GM19395 (cell line): ENCODE measurements around the gene EXOC3.
"Not testable (repeated sequence)": the region's sequence is repeated elsewhere in the genome, so short reads cannot be mapped to it uniquely, and the experiment has no call there.

Experiments used
- ATAC-seq: cut with Tn5 transposase; IDR thresholded peaks from one replicate; pipeline ENCODE4 v1.9.1; 2021; ENCODE audit warnings: mild to moderate bottlenecking, moderate library complexity; ENCODE audit not compliant: unreplicated experiment

The EXOC3 gene

DNA sequence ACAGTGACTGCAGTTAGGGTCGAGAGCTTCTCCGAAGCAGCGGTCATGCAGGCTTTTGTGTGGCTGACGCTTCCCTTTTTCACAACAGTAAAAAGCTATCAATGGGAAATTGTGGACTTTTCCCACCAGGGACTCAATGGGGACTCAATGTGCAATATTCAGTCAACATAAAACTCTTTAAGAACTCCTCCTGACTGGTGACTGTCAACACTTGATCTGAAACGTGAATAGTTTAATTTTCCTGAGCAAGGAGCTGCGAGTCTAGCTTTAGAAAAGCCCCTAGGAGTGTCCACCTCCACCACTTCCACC is 28.7 kb downstream of the EXOC3 start:
- no peak for ATAC-seq

- peak; percentile 21 for ATAC-seq
These were observed 29.2 kb downstream of the EXOC3 start for GRCh38 chr5:472076-472655.

GRCh38 chr5:472656-473550 is 29.9 kb downstream of the EXOC3 start:
- peak; percentile 69 for ATAC-seq

- peak; percentile 24 for ATAC-seq
These were observed 30.7 kb downstream of the EXOC3 start for GRCh38 chr5:473551-474192.

GRCh38 chr5:474232-474839 is 31.4 kb downstream of the EXOC3 start:
- ATAC-seq, result not testable (repeated sequence)

DNA sequence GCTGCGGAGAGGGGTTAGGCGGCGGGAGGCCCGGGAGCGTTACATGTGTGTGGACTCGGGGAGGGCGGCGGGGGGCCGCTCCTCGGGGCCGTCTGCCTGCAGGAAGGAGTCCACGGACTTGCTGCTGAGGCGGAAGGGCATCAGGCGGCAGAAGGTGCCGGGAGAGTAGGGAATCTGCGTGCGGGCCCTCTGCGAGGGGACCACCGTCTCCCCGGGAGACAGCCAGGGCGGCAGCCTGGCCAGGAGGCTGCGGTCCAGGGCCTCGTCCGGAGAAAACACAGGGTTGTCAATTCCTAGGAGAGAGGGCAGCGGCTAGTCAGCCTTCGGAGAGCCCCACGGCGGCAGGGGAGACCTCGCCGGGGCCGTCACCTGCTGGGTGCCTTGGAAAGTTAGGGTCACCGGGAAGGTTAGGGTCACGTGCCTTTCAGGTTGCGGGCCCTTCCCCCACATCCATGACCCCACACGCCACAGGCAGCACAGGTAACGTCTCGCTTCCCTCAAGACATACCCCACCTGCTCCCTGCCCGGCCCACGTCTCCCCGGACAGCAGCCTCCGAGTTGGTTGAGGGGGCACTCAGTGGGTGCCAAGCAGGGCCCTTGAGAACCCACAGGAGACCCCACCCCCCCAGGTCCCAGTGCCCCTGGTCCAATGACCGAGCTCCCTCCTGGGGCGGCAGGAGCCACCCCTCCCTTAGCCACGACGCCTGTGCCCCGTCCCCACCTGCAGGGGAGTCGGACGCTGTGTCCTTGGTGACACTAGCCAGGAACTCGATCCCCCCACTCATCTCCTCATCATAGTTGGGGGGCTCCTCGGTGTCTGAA is 32.1 kb downstream of the EXOC3 start:
- ATAC-seq, result no peak

- ATAC-seq, result no peak
These were observed 32.7 kb downstream of the EXOC3 start for GRCh38 chr5:475704-476101.

DNA sequence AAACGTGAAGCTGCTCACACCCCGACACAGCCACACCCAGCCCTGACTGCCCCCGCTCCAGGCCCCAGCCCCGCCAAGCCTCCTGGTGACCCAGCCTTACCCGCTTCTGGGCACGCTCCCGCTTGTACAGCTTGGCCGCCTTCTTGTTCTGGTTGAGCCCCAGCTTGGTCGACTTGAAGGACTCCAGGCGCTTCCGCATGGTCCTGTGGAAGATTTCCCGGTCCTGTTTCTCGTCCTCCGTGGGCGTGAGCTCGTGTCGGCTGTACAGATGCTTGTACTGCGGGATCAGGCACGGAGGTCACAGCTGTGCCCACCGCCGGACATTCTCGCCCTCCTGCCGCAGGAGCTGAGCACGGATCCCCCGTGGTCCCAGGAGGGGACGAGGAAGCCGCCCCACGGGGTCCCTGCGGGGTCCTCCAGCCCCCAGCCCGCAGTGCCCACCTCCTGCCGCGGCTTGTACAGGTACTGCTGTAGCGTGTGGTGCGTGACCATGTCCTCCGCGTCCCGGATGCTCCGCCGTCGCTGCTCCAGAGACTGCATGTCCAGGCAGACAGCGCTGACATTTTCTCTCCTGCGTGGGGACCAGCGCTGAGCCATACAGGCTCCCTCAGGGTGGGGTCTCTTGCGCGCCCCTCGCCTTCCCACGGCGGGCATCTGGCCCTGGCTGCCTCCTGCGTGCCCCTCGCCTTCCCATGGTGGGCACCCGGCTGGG is 33.3 kb downstream of the EXOC3 start:
- ATAC-seq, result no peak

DNA sequence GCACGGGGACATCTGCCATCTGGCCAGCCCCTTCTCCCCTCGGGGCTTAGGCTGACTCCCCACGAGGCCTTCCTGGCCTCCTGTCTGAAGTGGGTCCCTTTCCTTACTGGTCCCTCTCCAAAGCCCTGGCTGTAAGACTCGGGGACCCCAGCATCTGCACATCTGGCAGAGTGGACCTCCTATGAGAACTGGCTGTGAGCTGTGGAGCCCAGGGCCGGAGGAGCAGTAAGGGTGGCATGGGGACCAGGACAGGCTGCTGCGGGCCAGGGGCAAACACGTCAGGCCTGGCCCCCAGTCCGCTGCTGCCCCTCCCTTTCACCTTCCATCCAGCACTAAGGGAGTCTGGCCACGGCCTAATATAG is 33.8 kb downstream of the EXOC3 start:
- ATAC-seq, result no peak

DNA sequence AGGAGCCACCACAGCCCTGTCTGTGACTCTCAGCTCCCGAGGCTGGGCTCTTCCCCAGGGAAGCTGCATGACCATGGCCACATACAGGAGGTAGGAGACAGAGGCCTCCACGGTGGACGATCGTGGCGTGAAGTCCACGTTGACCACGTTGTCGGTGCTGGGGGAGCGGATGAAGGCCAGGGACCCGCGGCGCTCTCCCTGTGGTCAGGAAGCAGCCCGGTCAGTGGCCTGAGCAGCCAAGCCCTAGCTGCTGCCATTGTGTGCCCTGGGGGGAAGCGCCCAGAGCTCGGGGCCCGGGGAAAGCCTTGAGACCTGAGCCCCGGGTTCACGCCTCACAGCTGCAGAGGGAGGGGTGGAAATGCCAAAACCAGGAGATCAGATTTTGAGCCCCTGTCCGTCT is 34.3 kb downstream of the EXOC3 start:
- ATAC-seq, result no peak

DNA sequence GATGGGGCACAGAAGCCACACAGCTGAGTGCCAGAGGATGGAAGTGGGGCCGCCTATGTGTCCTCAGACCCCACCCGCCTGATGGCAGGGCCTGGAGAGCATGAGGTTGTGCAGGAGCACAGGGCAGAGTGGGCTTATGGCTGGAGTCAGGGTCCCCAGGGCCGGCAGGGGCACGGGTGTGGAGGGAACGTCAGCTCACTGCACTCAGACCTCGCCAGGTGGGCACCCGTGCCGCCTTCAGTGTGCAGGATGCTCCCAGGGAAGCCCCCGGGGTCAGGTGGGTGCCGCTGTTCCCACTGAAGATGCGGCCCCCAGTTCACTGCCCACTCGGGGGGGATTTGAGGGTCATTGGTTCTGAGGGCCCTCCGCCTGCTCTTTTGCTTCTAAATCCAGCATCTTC is 34.9 kb downstream of the EXOC3 start:
- no peak for ATAC-seq

GRCh38 chr5:478369-478981 is 35.5 kb downstream of the EXOC3 start:
- ATAC-seq, result no peak

DNA sequence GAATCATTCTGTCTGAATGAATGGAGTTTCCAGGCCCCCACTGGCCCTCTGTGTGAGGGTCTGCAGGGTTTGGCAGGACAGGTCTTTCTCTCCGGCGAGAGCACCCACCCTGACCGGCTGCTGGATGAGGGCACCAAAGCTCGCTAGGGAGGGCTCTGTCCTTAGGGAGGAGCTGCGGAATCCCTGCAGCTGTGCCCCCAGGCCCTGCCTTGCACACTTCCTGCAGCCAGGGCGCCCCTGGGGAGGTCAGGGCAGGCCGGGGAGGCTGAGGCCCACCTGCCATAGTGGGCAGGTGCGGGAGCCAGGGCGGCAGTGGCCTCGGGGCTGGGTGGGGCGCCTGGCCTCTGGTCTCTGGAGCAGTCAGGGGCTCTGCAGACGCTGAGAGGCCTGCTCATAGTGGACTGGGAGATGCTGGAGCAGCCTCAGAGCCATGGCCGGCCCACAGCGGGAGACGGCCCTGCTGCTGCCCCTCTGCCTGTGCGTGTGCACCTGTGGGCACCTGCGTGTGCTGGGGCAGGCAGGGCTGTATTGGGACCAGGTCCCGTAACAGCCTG is 36.1 kb downstream of the EXOC3 start:
- ATAC-seq, result no peak

DNA sequence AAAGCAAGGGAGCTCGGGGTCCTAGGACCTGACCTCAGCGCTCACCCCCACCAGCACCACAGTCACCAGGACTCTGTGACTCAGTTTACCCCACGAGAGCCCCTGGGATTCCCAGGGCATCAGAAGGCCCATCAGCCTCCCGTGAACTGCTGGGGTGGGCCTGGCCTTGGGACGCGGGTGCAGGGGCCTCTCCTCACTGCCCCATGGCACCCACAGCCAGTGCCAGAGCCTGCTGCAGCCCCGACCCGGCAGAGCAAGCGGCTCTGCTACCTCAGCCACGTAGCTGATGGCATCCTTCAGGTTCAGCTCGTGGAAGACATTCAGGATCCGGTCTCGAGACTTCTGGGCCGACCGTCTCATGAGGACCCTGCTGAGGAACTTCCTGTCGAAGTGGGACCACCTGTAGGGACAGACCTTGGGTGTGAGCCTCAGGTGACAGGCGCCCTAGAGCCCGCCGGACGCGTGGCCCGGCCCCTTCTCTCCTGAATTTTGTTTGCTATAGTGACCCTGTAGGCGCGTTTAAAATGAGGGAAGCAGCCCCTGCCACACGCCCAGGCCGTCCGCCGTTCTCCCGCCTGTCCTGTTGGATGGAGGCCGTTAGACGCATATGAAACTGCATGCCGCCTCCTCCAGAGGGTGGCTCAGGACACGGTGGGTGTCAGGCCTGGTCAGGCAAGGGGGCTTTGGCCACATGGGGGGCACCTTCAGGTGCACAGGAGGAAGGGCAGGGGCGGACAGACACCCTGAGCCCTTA is 36.8 kb downstream of the EXOC3 start:
- no peak for ATAC-seq

GRCh38 chr5:481347-481746 is 38.4 kb downstream of the EXOC3 start:
- no peak for ATAC-seq

DNA sequence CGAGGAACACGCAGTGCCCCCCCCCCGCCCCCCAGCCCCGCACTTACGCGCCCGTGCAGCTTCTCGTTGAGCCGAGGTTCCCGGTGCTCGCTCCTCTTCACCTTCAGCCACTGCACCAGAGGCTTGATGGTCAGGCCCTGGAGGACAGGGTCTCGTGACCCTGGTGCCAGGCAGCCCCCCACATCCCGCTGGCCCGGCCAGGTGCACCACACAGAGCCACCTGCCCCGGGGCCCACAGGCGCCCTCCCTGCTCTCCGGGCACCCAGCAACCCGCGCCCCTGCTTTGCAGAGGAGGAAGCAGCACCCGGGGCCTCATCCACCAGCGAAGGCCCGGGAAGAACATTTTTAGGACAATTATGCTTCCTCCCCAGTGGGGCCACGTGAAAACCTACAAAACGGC is 39.0 kb downstream of the EXOC3 start:
- no peak for ATAC-seq

DNA sequence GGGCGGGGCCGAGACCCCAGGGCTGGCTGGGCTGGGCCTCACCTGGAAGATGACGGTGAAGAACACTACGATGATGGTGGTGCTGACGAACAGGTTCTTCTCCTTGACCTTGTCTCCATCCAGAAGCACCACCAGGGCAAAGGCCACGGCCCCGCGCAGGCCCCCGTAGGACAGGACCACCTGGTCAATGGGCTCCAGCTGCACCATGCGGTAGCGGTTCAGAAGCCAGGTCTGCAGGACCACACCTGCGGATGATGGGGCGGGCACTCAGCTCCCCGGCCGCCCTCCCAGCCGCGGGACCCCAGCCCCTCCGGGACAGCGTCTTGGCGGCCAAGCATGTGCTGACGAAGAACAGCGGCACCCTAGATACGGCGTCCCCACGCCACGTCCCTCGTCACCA is 39.5 kb downstream of the EXOC3 start:
- ATAC-seq, result no peak

DNA sequence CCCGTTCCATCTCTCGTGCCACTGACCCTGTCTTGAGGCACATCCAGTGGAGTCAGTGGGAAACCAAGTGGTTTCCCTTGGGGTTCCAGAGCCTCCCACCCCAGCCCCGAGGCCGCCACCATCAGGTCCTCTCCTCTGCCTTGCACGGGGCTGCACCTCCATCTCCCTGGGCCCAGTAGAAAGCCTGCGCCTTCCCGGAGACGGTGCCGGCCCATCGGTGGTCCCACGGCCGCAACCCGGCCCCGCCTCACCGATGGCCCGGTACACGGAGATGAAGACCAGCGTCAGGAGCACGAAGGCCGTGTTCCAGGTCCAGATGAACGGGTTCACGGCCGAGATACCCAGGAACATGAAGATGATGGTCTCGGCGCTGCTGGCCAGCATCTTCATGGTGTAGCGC is 40.0 kb downstream of the EXOC3 start:
- ATAC-seq, result no peak
